ENCODE data around the gene FGF12. TPM values are rescaled to one million over a fixed set of nuclear protein-coding genes. Genes with fewer than 3 reads are reported as not detected.

FGF12 gene
- total RNA-seq, 1 donor from 2014 or later: 1.6 TPM

GRCh38 chr3:192351441-192351840, 375.9 kb downstream of the FGF12 start:
- H3K4me3 ChIP-seq (ENCODE audit: low read depth, low read length): no peak overlapping the region
- DNase-seq (ENCODE audit: low read depth): no peak
- no peak for TF ChIP-seq CTCF (conservative IDR thresholded peaks at IDR 0.05; ENCODE audit: low read depth, low read length)

GRCh38 chr3:192340031-192340430, 387.3 kb downstream of the FGF12 start:
- no peak for DNase-seq (ENCODE audit: low read depth)
- TF ChIP-seq CTCF (conservative IDR thresholded peaks at IDR 0.05; ENCODE audit: low read depth, low read length): no peak

GRCh38 chr3:192339214-192339613, 388.1 kb downstream of the FGF12 start:
- DNase-seq (ENCODE audit: low read depth): no peak
- TF ChIP-seq CTCF (conservative IDR thresholded peaks at IDR 0.05; ENCODE audit: low read depth, low read length): no peak
- no peak overlapping the region for H3K4me3 ChIP-seq (ENCODE audit: low read depth, low read length)

More at GRCh38 chr3:192340031-192340430, 387.3 kb downstream of the FGF12 start:
- H3K4me3 ChIP-seq (ENCODE audit: low read depth, low read length): no peak overlapping the region

- H3K4me3 ChIP-seq (ENCODE audit: low read depth, low read length): no peak overlapping the region
- DNase-seq (ENCODE audit: low read depth): no peak
- TF ChIP-seq CTCF (conservative IDR thresholded peaks at IDR 0.05; ENCODE audit: low read depth, low read length): peak; percentile 23
Observed at GRCh38 chr3:192336286-192336685, 391.1 kb downstream of the FGF12 start.

GRCh38 chr3:192332386-192333291, 394.7 kb downstream of the FGF12 start:
- DNase-seq (ENCODE audit: low read depth): no peak
- no peak for TF ChIP-seq CTCF (conservative IDR thresholded peaks at IDR 0.05; ENCODE audit: low read depth, low read length)
- H3K4me3 ChIP-seq (ENCODE audit: low read depth, low read length): no peak overlapping the region

- no peak for TF ChIP-seq CTCF (conservative IDR thresholded peaks at IDR 0.05; ENCODE audit: low read depth, low read length)
- DNase-seq (ENCODE audit: low read depth): no peak
- no peak overlapping the region for H3K4me3 ChIP-seq (ENCODE audit: low read depth, low read length)
Observed at GRCh38 chr3:192331749-192332385, 395.5 kb downstream of the FGF12 start.
